HG02852 (cell line): ENCODE results near the gene MINDY4.

Experiments used
- ATAC-seq: cut with Tn5 transposase; IDR thresholded peaks from one replicate; pipeline ENCODE4 v1.9.1; 2021; ENCODE audit warnings: mild to moderate bottlenecking, moderate library complexity; ENCODE audit not compliant: unreplicated experiment

The MINDY4 gene

GRCh38 chr7:30771174-30771879 is at the start of gene MINDY4:
TSS of gene MINDY4 (plus strand) at chr7:30771417. CDS start at chr7:30771494, 77 bp downstream.
- ATAC-seq, result peak; percentile 87

DNA sequence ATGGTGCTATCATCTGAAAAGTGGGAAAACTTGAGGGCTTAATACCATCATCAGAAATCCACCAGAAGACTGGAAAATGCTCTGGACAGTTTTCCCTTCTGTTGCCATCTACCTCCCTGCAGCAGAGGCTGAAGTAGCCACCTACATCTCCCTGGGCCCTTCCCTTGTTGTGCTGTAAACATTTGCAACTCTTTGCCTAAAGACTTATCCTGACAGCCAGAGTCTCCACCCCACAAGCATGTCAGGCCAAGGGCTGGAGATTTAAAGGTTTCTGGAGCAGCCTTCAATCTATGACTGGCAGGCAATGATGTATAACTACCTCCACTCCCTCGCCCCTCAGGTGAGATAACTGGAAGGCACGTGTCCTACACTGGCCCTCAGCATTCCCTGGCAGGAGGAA is 49.0 kb upstream of the MINDY4 start:
- no peak for ATAC-seq

DNA sequence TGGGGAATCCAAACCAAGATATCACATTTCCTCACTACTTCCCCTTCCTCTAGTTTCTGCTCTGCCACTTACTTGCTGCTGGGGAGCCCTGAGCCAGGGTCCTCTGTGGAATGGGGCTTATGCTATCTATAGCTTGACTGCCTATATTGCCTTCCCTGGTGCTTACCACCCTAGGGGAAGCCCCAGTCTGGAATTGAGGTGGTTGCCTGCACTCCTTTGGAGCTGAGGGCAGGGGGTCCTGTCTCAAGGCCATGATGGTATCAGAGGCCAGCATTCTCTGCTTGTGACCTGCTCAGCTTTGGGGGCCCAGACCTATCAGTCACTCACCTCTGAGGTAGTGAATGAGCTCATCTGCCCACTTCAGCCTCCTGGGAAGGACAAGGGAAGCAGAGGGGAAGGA is 48.5 kb upstream of the MINDY4 start:
- ATAC-seq, result no peak

- no peak for ATAC-seq
Observed at GRCh38 chr7:30723776-30724175, 47.4 kb upstream of the MINDY4 start.

- no peak for ATAC-seq
Observed at GRCh38 chr7:30726296-30727006, 44.8 kb upstream of the MINDY4 start.

- ATAC-seq, result no peak
Observed at GRCh38 chr7:30727061-30727945, 43.9 kb upstream of the MINDY4 start.

GRCh38 chr7:30728591-30729100 is 42.6 kb upstream of the MINDY4 start:
- ATAC-seq, result no peak

DNA sequence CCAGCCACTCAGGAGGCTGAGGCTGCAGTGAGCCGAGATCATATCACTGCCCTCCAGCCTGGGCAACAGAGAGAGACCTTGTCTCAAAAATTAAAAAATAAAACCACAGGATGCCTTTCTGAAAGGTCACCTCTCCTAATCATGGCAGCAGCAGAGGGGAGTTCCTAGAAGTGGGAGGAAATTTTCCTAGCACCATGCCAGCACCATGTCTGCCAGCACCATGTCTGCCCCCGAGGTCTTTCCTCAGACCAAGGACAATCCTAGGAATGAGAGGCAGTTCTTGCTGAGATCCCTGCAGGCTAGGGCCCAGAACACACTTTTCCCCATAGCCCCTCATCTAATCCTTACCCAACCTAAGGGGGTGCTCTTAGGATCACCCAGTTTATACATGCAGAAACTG is 41.6 kb upstream of the MINDY4 start:
- ATAC-seq, result no peak

- no peak for ATAC-seq
Observed at GRCh38 chr7:30730097-30730496, 41.1 kb upstream of the MINDY4 start.

- ATAC-seq, result no peak
Observed at GRCh38 chr7:30730996-30731395, 40.2 kb upstream of the MINDY4 start.

GRCh38 chr7:30731581-30731980 is 39.6 kb upstream of the MINDY4 start:
- ATAC-seq, result no peak

GRCh38 chr7:30732606-30733005 is 38.6 kb upstream of the MINDY4 start:
- no peak for ATAC-seq

GRCh38 chr7:30733216-30733615 is 38.0 kb upstream of the MINDY4 start:
- no peak for ATAC-seq

GRCh38 chr7:30733691-30734090 is 37.5 kb upstream of the MINDY4 start:
- no peak for ATAC-seq

- ATAC-seq, result no peak
Observed at GRCh38 chr7:30734497-30734896, 36.7 kb upstream of the MINDY4 start.

- no peak for ATAC-seq
Observed at GRCh38 chr7:30735631-30736030, 35.6 kb upstream of the MINDY4 start.

GRCh38 chr7:30736291-30736690 is 34.9 kb upstream of the MINDY4 start:
- ATAC-seq, result no peak

GRCh38 chr7:30738026-30738915 is 32.9 kb upstream of the MINDY4 start:
- ATAC-seq, result no peak

- no peak for ATAC-seq
Observed at GRCh38 chr7:30739691-30740090, 31.5 kb upstream of the MINDY4 start.

DNA sequence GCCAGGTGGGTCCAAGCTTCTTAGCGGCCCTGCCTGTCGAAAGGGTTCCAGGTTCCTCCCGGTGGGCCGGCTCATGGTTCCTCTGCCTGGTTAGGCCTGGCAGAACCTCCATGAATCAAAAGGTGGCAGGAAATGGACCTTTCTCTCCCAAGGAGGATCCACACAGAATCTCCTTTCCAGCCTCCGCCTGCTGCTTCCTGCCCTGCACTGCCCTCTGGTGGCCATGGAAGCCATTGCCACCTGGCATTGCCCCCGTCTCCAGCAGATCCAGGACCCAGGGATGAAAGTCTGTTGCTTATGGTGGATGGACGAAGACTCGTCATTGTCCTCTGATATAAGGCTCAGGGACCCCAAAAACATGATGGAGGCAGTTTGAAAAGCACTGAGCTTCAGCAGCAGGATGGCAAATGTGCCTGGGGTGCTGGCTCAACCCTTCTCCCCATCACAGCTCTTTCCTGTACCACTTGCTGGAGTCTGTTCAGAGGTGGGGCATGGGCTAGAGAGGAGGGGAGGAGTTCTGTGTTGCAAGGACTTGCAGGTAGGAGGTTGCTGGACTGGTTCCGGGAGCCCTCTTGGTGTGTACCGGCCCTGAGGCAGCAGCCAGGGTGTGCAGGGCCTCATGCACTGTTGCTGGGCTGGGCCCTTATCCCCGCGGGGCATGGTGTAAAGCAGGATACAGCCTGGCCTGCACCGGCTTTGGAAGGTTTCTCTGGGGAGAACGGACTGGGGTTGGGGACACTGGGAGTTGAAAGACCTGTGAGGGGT is 30.6 kb upstream of the MINDY4 start:
- peak; percentile 72 for ATAC-seq
